AG04449 (cell line): ENCODE data around the gene SYNJ2.

Experiments used
- CTCF ChIA-PET: fragments of 350-600 bp; formaldehyde crosslinking; extraction: SDS; loops from one replicate; lab custom pipeline; 2021; ENCODE audit warnings: antibody characterized with exemption; lab: Yijun Ruan, JAX
- POLR2A ChIA-PET: fragments of 400-600, 350-600 bp; formaldehyde crosslinking; extraction: SDS; loops from one replicate; lab custom pipeline; 2020; ENCODE audit warnings: antibody characterized with exemption, inconsistent platforms; lab: Yijun Ruan, JAX
- DNase-seq: peaks from one replicate; pipeline ENCODE4 v3.0.0-alpha.2; 2010; ENCODE audit warnings: low read depth, low spot score
- H3K4me3 ChIP-seq: 2 replicates; pipeline ENCODE4 v1.5.1; 2011; ENCODE audit warnings: low read depth, mild to moderate bottlenecking, control low read depth, low read length
- TF ChIP-seq, protein P1 (sequence below): IDR thresholded peaks from one replicate; pipeline ENCODE4 v1.5.1; 2011; ENCODE audit warnings: mild to moderate bottlenecking, moderate library complexity, low read length, control low read depth, inconsistent platforms; ENCODE audit not compliant: insufficient read depth; ENCODE audit errors: missing control alignments

Gene SYNJ2

GRCh38 chr6:158053377-158054313, 72.0 kb downstream of the SYNJ2 start:
- ChIA-PET CTCF (interaction anchor here (12.0 kb wide), 1 partner anchor 19 kb away, joined by 118 read pairs; no protein-coding TSS in a partner anchor), POLR2A (no interaction called here)
- TF ChIP-seq, protein P1, sequence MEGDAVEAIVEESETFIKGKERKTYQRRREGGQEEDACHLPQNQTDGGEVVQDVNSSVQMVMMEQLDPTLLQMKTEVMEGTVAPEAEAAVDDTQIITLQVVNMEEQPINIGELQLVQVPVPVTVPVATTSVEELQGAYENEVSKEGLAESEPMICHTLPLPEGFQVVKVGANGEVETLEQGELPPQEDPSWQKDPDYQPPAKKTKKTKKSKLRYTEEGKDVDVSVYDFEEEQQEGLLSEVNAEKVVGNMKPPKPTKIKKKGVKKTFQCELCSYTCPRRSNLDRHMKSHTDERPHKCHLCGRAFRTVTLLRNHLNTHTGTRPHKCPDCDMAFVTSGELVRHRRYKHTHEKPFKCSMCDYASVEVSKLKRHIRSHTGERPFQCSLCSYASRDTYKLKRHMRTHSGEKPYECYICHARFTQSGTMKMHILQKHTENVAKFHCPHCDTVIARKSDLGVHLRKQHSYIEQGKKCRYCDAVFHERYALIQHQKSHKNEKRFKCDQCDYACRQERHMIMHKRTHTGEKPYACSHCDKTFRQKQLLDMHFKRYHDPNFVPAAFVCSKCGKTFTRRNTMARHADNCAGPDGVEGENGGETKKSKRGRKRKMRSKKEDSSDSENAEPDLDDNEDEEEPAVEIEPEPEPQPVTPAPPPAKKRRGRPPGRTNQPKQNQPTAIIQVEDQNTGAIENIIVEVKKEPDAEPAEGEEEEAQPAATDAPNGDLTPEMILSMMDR, result no peak
- no peak overlapping the region for H3K4me3 ChIP-seq
- no peak for DNase-seq

DNA sequence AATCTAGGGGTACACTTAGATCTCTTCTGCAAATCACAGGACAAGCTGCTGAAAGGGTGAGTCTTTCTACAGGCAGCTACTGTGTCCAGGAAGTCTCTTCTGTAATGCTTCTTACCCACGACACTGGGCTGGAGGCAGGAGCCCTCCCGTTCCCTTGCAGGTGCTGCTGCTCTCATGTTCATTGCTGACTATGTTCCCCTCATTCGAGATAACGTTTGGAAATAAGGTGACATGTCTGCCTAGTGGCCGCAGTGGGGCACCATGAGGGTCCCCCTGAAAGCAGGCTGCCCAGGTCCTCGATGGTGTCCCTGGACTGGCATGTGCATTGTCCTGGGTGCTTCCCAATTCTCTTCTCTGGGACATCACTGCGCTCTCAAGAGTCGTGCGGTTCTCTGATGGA, 74.7 kb downstream of the SYNJ2 start:
- H3K4me3 ChIP-seq, result no peak overlapping the region
- DNase-seq, result no peak
- TF ChIP-seq, protein P1, result no peak
- CTCF ChIA-PET, result interaction anchor here (0.6 to 12.0 kb wide), 6 partner anchors 8 to 58 kb away, joined by 3 to 118 read pairs (median 6); no protein-coding TSS in a partner anchor
- POLR2A ChIA-PET, result interaction anchor here (0.9 to 1.8 kb wide), 2 partner anchors 10 to 14 kb away, joined by 5 read pairs; no protein-coding TSS in a partner anchor

DNA sequence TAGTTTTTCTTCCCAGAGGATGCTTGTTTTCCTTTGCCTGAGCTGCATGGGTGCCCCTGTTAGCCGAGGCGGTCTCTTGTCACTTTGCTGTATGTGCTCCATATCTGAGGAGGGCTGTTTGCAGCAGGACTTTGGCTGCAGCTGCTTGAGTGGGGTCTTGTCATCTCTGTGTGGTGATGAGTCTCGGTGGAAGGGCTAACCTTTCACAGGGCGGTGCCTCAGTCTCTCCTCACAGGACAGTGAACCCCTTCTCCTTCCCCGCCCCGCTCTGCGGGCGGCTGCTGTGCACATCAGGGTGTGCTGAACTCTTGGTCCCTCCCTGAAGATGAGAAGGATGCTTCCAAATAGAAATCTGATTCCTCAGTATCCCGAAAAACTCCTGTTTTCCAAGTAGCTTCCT, 75.1 kb downstream of the SYNJ2 start:
- POLR2A ChIA-PET, result interaction anchor here (0.7 to 1.9 kb wide), 5 partner anchors 8 to 53 kb away, joined by 3 to 8 read pairs (median 5); no protein-coding TSS in a partner anchor
- CTCF ChIA-PET, result interaction anchor here (0.9 to 12.0 kb wide), 5 partner anchors 9 to 74 kb away, joined by 3 to 118 read pairs (median 3); no protein-coding TSS in a partner anchor
- TF ChIP-seq, protein P1, result no peak
- H3K4me3 ChIP-seq, result no peak overlapping the region
- DNase-seq, result no peak

GRCh38 chr6:158057213-158057987, 75.7 kb downstream of the SYNJ2 start:
- H3K4me3 ChIP-seq, result no peak overlapping the region; the same call in 1 of the 2 replicates
- POLR2A ChIA-PET, result interaction anchor here (0.7 to 1.9 kb wide), 5 partner anchors 9 to 54 kb away, joined by 3 to 8 read pairs (median 5); no protein-coding TSS in a partner anchor
- DNase-seq, result peak; percentile 77
- CTCF ChIA-PET, result interaction anchor here (0.9 to 12.0 kb wide), 5 partner anchors 9 to 75 kb away, joined by 3 to 118 read pairs (median 4); no protein-coding TSS in a partner anchor
- TF ChIP-seq, protein P1, result no peak

GRCh38 chr6:158058171-158058651, 76.5 kb downstream of the SYNJ2 start:
- CTCF ChIA-PET, result interaction anchor here (1.0 to 12.0 kb wide), 5 partner anchors 14 to 76 kb away, joined by 3 to 118 read pairs (median 4); partner anchors contain the start of gene SYNJ2
- no peak overlapping the region for H3K4me3 ChIP-seq
- DNase-seq, result no peak
- POLR2A ChIA-PET, result interaction anchor here (0.9 to 1.9 kb wide), 2 partner anchors 11 to 17 kb away, joined by 3 to 8 read pairs; no protein-coding TSS in a partner anchor
- TF ChIP-seq, protein P1, result no peak
